Jurkat, Clone E6-1 (cell line): Measurements from ENCODE around the gene RNF144B.

Experiments
- DNase-seq: peaks from one replicate; pipeline ENCODE4 v3.0.0-alpha.2; 2011; ENCODE audit warnings: low read depth, low spot score
- H3K4me3 ChIP-seq: 2 replicates; pipeline ENCODE4 v1.5.1; 2011; ENCODE audit warnings: mild to moderate bottlenecking, low read length, control low read depth, moderate library complexity

Gene RNF144B

DNA sequence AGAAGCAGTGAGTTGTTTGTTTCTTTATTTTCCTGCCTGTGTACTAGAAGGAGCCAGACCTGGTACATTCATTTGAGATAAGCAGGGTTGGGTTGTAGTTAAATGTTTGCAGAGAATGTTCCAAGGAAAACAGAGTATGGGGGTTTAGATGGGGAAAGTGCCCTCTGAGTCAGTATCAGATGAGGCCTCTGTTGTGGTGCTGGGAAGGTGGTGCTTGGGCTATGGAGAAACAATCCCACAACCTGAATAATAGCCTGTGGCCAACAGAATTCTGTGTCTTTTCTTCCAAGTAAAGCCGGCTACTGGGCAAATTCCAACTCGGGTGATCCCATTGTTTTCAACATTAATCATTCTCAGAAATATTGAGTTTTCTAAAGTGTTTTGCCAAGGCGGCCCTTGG, 109.3 kb downstream of the RNF144B start:
- DNase-seq = no peak
- no peak overlapping the region for H3K4me3 ChIP-seq

DNA sequence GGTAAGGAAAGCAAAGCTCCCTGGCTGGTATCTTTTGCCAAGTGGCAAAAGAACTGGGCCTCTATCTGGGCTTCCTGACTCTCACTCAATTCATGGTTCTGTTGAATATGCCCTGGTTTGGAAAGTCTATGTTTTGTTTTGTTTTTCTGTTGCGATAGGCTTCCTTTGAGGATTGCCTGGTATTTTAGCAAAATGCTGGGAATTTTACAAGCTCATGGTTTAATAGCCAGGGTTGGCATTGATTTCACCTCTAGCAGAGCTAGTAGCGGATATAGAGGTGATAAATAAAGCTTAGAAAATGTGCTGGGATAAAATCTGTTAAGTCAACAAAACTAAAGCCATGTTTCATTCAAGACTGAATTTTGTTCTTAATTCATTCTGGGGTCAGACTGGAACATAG, 109.9 kb downstream of the RNF144B start:
- H3K4me3 ChIP-seq = no peak overlapping the region
- no peak for DNase-seq

DNA sequence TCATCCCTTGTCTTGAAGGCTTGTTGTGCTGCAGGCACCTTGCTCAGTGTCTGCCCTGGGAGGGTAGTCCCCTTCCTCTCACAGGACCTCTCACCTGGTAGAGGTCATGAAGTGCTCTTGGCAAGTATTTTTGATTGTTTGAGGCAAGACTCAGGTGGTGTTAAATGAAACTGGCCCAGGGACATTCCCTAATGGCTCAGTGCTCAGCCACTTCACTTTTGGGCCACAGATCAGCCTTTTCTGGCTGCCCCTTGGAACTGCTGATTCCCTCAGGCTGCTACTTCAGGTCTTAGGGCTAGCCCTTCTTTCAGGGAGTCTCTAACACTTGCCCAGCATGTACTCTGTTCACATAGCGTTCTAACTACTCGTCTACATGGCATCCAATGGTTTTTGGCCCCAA, 111.3 kb downstream of the RNF144B start:
- no peak for DNase-seq
- no peak overlapping the region for H3K4me3 ChIP-seq

DNA sequence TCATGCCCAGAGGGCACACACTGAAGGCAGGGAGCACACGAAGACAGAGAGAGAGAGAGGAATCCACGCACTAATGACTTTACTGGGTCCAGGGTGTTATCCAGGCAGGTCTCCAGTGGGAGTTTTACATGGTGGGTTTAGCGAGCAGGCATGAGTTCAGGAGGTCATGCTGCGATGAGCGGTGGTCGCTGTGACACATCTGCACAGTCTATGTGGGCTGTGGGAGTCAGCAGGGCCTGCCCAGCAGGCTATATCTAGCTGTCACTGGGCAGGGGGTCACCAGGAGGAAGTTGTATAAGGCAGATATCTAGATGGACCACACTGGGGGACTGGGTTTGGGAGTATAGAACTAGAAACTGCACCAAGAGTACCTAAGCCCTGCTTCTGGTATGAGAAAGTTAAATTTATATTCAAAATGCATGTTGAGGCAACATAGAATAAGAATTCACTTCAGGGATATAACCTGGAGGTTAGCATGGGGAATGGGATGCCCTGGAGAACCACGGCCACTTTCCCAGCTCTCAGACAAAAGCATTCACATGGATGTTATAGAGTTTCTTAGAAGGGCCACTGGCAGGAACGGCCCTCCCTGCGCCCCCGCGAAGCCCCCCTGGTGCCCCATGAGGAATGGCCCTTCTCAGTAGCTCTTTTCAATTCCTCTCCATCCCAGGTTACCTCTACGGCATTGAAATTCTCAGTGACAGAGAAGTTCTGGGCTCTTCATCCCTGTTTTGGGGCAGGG, 113.9 kb downstream of the RNF144B start:
- H3K4me3 ChIP-seq = no peak overlapping the region
- DNase-seq = no peak

DNA sequence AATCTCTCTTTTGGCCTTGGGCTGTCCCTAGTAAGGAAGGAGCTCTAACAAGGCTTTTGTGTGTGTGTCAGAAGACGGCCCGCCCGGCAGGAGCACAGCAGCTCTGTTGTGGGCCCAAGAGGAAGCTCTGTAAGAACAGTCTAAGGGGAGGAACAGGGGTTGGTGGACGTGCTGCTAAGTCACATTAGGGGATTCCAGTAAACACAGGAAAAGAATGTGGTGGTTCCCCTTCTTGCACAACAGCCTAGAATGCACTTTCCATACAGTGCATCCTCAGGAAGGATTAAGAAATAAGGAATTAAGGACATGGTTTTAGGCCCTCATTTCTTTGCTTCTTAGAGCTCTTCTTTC, 114.5 kb downstream of the RNF144B start:
- no peak for DNase-seq

DNA sequence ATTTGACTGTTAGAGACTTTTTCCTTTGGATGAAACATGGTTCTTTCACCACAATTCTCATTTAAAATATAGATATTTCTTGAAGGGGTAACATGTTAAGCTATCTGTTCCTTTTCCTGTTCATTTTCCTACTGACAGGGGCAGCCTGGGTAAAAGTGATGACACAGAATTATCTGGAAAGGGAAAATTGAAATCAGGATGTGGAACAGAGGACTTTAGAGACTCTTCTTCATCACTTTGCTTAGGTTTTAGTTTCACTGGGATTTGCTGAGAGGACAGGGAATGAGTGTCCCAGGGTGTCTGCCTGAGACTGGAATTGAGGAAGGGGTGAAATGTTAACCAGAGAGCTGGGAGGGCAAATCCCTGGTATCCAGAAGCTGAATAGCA, 116.0 kb downstream of the RNF144B start:
- no peak overlapping the region for H3K4me3 ChIP-seq
- DNase-seq = no peak

More for the DNA sequence above, 114.5 kb downstream of the RNF144B start:
- no peak overlapping the region for H3K4me3 ChIP-seq

DNA sequence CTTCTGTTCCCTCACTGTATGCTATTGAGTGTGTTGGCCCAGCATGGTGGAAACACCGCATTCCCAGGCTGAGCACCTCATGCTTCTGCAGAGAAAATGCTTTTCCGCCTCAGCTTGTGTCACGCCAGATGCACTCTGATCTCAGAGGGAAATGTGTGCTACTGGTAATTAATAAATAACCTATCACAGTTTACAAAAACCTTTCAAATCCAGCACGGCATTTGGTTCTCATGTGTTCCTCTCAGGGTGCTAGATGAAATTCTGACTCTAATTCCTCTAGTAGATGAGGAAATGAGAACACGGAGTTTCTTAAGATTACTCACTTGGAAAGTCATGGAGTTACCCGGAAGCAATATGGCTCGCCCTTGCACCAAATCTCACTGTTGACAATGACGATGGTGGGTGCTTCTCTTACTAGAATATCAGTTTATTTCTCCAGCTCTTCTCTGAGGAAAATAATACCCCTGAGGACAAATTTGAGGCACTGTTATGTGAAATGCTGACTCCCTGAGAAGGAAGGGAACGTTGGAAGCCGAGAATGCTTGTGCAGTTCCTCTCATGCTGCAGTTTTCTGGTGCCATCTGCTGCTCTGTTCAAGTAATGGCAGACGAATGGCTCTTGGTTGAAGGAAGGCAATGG, 116.6 kb downstream of the RNF144B start:
- no peak overlapping the region for H3K4me3 ChIP-seq
- peak; percentile 41 for DNase-seq

DNA sequence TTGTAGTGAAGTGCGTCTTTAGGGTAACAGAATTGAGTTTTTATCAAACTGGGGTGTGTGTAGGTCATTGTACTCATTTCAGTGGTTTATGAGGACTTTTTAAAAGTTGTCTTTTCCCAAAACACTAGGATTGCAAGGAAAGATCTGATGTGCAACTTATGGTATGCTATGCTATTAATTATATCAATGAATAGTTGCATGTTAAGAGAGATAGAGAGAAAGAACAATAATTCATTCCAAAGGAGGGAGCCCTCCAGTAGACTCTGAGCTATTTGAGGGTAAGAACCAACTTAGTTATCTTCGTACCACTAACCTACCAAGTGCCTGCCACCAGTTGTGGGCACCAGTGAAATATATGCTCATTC, 117.1 kb downstream of the RNF144B start:
- no peak overlapping the region for H3K4me3 ChIP-seq
- DNase-seq = no peak

DNA sequence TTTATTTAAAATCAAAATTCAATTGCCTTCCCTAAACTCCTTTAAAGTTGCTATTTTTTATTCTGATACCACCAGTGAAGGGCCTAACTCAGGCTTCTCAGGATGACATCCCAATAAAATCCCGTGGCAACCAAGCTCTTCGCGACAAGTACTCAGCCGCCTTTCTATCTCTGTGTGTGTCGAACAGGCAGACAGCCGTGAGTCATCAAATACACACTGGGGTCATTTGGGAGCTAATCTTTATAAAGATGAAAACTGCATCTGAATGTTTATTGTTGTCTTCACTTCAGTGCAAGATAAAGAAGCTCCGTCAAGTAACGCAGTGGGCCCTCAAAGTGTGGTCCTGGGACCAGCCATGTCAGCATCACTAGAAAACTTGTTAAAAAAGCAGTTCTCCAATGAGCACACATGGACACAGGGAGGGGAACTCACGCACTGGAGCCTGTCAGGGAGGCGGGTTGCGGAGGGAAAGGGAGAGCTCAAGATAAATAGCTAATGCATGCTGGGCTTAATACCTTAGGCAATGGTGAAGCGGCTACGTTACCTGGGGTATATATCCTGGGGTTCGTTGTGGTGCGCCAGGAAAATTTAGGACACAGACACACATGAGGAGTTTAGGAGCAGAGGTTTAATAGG, 119.3 kb downstream of the RNF144B start:
- no peak overlapping the region for H3K4me3 ChIP-seq
- no peak for DNase-seq

DNA sequence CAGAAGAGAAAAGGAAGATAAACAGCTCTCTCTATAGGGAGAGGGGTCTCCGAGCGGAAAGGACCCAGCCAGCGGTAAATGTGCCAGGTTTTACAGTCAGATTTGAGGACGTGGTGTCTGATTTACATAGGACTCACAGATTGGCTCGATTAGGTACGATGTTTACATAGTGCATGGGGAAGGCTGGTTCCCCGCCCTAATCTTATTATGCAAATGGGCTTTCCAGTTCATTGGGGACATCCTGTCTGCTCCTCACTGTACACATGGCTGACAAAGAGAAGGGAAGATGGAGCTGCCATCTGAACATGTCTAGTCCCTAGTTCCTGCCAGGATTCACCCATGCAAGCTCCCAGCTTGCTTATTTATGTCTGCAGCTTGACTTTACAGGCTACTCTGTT, 119.9 kb downstream of the RNF144B start:
- no peak for DNase-seq
- no peak overlapping the region for H3K4me3 ChIP-seq

DNA sequence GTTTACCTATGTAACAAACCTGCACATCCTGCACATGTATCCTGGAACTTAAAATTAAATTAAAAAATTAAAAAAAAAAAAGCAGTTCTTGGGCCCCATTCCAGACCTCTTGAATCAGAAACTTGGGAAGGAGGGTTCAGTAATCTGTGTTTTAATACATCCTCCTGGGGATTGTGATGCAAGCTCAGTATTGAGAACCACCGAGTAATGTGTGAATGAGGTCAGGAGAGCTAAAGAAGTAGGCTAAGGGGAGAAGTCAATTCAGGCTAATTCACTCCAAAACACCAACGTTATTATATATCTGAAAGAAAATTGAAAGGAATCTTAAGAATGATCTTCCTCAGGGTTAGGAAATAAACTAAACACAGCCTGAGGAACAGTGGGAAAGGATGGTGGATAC, 120.4 kb downstream of the RNF144B start:
- no peak for DNase-seq
- H3K4me3 ChIP-seq = no peak overlapping the region

DNA sequence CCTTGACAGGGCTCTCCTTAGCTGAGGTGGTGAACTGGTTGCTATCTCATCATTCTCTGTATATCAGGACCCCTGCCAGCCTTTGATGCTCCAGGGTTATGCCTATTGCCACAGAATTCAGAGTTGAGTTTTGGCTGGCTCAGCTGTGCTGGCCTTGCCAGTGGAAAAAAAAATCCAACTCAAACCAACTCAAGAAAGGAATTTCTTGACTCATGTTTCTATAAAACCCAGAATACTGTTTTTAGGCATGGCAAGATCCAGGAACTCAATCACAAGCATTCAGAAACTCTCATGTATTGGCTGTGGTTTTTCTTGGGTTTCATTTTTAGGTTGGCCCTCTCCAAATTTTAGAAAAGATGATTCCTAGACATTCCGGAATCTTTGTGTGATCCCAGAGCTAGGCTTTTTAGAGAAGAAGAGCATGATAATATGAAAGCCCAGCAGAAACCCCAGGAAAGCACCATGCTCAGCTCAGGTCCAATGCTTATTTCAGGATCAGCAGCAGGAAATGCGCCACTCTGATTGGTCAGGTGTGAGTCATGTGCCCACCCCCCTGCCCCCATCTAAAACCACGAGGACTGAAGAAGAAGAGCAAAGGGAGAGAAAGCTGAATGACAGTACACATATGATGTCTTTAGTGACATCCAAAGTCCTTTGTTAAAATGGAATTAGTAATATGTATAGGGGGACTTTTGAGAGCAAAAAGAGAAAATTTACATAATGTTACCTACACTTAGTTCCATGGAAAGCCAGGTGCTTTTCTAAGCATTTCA, 122.9 kb downstream of the RNF144B start:
- no peak for DNase-seq
- H3K4me3 ChIP-seq = no peak overlapping the region

DNA sequence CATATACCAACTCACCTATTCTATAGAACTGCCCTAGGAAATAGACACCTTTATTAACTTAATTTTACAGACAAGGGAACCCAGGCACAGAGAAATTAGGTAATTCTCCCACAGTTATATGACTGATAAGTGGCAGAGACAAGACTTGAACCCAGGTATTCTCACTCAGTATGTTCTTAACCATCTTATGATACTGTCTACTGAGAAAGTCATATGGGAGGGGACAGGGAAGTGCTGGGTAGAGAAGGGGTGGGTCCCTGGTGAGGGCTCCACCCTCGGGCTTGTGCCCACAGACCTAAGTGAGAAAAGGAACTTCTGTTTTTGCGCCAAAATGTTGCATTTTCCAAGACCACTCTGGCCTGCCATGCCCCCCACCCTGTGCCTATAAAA, 123.5 kb downstream of the RNF144B start:
- no peak overlapping the region for H3K4me3 ChIP-seq
- no peak for DNase-seq

DNA sequence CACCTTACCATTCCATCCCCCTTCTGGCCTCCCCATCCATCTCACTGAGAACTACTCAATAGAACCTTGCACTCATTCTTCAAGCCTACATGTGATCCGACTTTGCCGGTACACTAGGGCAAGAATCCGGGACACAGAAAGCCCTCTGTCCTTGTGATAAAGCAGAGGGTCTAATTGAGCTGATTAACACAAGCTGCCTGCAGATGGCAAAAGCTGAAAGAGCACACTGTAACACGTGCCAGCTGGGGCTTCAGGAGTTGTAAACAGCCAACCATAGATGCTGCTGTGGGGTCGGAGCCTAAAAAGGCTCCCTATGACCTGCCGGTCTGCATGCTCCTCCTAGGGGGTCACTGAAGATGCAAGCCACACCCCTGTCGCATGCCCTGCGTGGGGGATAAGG, 124.1 kb downstream of the RNF144B start:
- no peak for DNase-seq
- H3K4me3 ChIP-seq = no peak overlapping the region

DNA sequence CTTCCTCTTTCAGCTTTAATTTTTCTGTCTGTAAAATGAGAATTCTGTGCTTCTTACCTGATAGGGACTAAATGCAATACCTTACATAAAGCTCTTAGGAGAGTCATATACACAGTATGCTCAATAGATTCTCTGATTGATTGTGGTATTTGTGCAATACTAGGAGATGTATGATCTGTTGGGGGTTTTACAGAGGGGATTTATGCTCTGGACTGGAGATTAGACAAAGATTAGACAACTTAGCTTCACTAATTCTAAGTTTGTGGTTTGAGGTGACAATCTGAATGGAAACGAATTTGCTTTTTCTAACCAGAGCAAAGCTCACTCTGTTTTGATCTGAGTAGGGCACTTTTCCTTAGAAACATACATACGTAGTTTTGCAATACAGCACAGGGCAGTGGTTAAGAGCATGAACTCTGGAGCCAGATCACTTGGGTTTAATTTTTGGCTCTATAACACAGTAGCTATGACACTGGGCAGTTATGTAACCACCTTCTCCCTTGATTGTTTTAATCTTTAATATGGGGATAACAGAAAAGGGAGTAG, 126.2 kb downstream of the RNF144B start:
- peak; percentile 12 for DNase-seq

DNA sequence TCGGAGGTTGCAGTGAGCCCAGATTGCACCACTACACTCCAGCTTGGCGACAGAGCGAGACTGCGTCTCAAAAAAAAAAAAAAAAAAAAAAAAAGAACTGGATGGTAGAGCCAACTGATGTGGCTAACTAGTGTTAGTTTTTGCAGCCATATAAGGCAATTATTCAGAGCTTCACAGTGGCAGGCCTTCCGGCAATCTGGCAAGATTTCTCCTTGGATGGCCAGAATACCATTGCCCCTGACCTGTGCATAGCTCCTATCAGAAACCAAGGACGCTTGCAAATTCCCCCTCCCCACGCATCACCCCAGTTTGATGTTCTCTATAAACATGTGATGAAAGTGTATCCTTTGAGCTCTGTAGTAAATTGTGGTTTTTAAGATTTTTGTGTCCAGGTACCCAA, 127.0 kb downstream of the RNF144B start:
- no peak for DNase-seq
- no peak overlapping the region for H3K4me3 ChIP-seq

More for the DNA sequence above, 126.2 kb downstream of the RNF144B start:
- no peak overlapping the region for H3K4me3 ChIP-seq

DNA sequence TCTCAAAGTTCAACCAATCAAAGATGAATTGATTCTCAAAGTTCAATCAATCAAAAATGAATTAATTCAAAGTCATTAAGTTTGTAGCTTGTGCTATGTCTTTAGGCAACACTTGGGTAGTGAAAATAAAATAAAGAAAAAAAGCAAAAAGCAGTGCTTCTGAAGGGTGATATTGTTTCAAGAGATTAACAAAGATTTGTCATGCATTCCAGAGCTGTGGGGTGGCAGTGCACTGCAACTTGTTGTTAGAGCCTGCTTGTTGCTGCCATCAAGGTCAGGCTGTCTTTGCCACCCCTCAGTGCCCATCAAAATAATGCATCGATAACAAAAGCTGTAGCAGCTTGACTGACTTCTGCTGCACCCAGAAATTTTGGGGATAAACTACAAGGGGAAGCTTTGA, 128.6 kb downstream of the RNF144B start:
- no peak for DNase-seq
- no peak overlapping the region for H3K4me3 ChIP-seq
